DND-41 (cell line): Measurements from ENCODE around the gene RASSF8.

Experiments used
- CTCF ChIP-seq: IDR thresholded peaks from 2 replicates; pipeline ENCODE4 v1.5.1; 2012; ENCODE audit warnings: borderline replicate concordance, low read length, moderate library complexity, mild to moderate bottlenecking; ENCODE audit not compliant: poor library complexity, severe bottlenecking; ENCODE audit errors: extremely low read depth
- EZH2 ChIP-seq: IDR thresholded peaks from 3 replicates; pipeline ENCODE4 v1.6.1; 2012; ENCODE audit warnings: borderline replicate concordance, low read depth, mild to moderate bottlenecking, moderate library complexity, low read length, inconsistent platforms; ENCODE audit not compliant: severe bottlenecking

GRCh38 chr12:26096036-26096435 is 137.6 kb downstream of the RASSF8 start:
- TF ChIP-seq CTCF (no peak), EZH2 (no peak)
